GM23338 (cell line): Measurements from ENCODE around the gene NEK4.

Experiments
- CREB1 ChIP-seq: fragments of 250-450 bp; sonication (Bioruptor Pico); IDR thresholded peaks from 2 replicates; pipeline ENCODE4 v1.5.0; 2020; ENCODE audit warnings: low read depth, mild to moderate bottlenecking, moderate library complexity
- EZH2 ChIP-seq: fragments of 200-600 bp; sonication (generic); IDR thresholded peaks from one replicate; pipeline ENCODE4 v1.8.0; 2017; ENCODE audit warnings: antibody characterized with exemption, mild to moderate bottlenecking, low read depth; ENCODE audit not compliant: unreplicated experiment
- EZH2phosphoT487 ChIP-seq: fragments of 200-600 bp; sonication (generic); IDR thresholded peaks from one replicate; pipeline ENCODE4 v1.8.1; 2018; ENCODE audit warnings: antibody characterized with exemption; ENCODE audit not compliant: unreplicated experiment
- JUNB ChIP-seq: IDR thresholded peaks from one replicate; pipeline ENCODE4 v1.6.1; 2016; ENCODE audit warnings: antibody characterized with exemption; ENCODE audit not compliant: unreplicated experiment
- POLR2AphosphoS5 ChIP-seq: IDR thresholded peaks from 2 replicates; pipeline ENCODE4 v1.6.1; 2016; ENCODE audit warnings: antibody characterized with exemption, low read depth
- STAT1 ChIP-seq: IDR thresholded peaks from one replicate; pipeline ENCODE4 v1.6.1; 2016; ENCODE audit warnings: antibody characterized with exemption; ENCODE audit not compliant: unreplicated experiment
- ZNF114 ChIP-seq: fragments of 250-450 bp; sonication (Bioruptor Pico); IDR thresholded peaks from 2 replicates; pipeline ENCODE4 v1.5.0; 2020; ENCODE audit warnings: mild to moderate bottlenecking, moderate library complexity
- ZNF331 ChIP-seq: fragments of 250-450 bp; sonication (Bioruptor Pico); IDR thresholded peaks from 2 replicates; pipeline ENCODE4 v1.5.0; 2020; ENCODE audit warnings: low read depth, mild to moderate bottlenecking, moderate library complexity
- TF ChIP-seq, protein P1 (sequence below), 2 experiments: fragments of 200-600 bp in 1 of 2; sonication (generic) in 1 of 2; conservative IDR thresholded peaks; 2 replicates each; pipeline versions ENCODE4 v1.5.1 to v1.6.1; 2016 to 2017; ENCODE audit warnings: antibody characterized with exemption in 2 of 2, low read depth in 2 of 2, mild to moderate bottlenecking in 2 of 2, moderate library complexity in 1 of 2
- TF ChIP-seq, protein P2 (sequence below): IDR thresholded peaks from one replicate; pipeline ENCODE4 v1.6.1; 2018; ENCODE audit warnings: antibody characterized with exemption; ENCODE audit not compliant: unreplicated experiment
- TF ChIP-seq, protein P3 (sequence below): fragments of 250-450 bp; sonication (Bioruptor Pico); IDR thresholded peaks from 2 replicates; pipeline ENCODE4 v1.5.0; 2020; ENCODE audit warnings: mild to moderate bottlenecking, moderate library complexity
- TF ChIP-seq, protein P4 (sequence below): IDR thresholded peaks from 2 replicates; pipeline ENCODE4 v1.6.1; 2016; ENCODE audit warnings: antibody characterized with exemption

DNA sequence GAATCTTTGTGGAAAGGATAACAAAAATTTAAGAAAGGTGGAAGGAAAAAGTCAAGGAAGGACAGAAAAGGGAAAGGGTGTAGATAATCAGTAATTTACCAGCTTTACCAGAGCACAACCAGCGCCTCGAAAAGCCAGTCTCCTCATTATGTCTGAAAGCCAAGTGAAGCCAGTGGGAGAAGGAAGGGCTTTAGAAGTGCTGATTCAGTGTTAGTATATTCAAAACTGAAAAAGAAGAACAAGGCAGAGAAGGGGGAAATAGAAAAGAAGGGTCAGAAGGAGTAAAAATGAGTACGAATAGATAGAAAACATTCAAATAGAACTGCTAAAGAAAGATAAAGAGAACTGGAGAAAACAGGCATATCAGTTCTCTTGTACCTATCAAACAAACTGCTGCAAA, 89.1 kb downstream of the NEK4 start:
- TF ChIP-seq POLR2AphosphoS5 (no peak), EZH2 (no peak), EZH2phosphoT487 (no peak), STAT1 (no peak), ZNF114 (CRISPR knock-in tag) (no peak), JUNB (no peak), CREB1 (CRISPR knock-in tag) (no peak), ZNF331 (CRISPR knock-in tag) (no peak)
- TF ChIP-seq, protein P1, sequence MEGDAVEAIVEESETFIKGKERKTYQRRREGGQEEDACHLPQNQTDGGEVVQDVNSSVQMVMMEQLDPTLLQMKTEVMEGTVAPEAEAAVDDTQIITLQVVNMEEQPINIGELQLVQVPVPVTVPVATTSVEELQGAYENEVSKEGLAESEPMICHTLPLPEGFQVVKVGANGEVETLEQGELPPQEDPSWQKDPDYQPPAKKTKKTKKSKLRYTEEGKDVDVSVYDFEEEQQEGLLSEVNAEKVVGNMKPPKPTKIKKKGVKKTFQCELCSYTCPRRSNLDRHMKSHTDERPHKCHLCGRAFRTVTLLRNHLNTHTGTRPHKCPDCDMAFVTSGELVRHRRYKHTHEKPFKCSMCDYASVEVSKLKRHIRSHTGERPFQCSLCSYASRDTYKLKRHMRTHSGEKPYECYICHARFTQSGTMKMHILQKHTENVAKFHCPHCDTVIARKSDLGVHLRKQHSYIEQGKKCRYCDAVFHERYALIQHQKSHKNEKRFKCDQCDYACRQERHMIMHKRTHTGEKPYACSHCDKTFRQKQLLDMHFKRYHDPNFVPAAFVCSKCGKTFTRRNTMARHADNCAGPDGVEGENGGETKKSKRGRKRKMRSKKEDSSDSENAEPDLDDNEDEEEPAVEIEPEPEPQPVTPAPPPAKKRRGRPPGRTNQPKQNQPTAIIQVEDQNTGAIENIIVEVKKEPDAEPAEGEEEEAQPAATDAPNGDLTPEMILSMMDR (conservative IDR thresholded peaks at IDR 0.05; ENCODE audit: low read depth in 2 of 2), result no peak
- TF ChIP-seq, protein P2, sequence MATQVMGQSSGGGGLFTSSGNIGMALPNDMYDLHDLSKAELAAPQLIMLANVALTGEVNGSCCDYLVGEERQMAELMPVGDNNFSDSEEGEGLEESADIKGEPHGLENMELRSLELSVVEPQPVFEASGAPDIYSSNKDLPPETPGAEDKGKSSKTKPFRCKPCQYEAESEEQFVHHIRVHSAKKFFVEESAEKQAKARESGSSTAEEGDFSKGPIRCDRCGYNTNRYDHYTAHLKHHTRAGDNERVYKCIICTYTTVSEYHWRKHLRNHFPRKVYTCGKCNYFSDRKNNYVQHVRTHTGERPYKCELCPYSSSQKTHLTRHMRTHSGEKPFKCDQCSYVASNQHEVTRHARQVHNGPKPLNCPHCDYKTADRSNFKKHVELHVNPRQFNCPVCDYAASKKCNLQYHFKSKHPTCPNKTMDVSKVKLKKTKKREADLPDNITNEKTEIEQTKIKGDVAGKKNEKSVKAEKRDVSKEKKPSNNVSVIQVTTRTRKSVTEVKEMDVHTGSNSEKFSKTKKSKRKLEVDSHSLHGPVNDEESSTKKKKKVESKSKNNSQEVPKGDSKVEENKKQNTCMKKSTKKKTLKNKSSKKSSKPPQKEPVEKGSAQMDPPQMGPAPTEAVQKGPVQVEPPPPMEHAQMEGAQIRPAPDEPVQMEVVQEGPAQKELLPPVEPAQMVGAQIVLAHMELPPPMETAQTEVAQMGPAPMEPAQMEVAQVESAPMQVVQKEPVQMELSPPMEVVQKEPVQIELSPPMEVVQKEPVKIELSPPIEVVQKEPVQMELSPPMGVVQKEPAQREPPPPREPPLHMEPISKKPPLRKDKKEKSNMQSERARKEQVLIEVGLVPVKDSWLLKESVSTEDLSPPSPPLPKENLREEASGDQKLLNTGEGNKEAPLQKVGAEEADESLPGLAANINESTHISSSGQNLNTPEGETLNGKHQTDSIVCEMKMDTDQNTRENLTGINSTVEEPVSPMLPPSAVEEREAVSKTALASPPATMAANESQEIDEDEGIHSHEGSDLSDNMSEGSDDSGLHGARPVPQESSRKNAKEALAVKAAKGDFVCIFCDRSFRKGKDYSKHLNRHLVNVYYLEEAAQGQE, result no peak
- TF ChIP-seq, protein P3, sequence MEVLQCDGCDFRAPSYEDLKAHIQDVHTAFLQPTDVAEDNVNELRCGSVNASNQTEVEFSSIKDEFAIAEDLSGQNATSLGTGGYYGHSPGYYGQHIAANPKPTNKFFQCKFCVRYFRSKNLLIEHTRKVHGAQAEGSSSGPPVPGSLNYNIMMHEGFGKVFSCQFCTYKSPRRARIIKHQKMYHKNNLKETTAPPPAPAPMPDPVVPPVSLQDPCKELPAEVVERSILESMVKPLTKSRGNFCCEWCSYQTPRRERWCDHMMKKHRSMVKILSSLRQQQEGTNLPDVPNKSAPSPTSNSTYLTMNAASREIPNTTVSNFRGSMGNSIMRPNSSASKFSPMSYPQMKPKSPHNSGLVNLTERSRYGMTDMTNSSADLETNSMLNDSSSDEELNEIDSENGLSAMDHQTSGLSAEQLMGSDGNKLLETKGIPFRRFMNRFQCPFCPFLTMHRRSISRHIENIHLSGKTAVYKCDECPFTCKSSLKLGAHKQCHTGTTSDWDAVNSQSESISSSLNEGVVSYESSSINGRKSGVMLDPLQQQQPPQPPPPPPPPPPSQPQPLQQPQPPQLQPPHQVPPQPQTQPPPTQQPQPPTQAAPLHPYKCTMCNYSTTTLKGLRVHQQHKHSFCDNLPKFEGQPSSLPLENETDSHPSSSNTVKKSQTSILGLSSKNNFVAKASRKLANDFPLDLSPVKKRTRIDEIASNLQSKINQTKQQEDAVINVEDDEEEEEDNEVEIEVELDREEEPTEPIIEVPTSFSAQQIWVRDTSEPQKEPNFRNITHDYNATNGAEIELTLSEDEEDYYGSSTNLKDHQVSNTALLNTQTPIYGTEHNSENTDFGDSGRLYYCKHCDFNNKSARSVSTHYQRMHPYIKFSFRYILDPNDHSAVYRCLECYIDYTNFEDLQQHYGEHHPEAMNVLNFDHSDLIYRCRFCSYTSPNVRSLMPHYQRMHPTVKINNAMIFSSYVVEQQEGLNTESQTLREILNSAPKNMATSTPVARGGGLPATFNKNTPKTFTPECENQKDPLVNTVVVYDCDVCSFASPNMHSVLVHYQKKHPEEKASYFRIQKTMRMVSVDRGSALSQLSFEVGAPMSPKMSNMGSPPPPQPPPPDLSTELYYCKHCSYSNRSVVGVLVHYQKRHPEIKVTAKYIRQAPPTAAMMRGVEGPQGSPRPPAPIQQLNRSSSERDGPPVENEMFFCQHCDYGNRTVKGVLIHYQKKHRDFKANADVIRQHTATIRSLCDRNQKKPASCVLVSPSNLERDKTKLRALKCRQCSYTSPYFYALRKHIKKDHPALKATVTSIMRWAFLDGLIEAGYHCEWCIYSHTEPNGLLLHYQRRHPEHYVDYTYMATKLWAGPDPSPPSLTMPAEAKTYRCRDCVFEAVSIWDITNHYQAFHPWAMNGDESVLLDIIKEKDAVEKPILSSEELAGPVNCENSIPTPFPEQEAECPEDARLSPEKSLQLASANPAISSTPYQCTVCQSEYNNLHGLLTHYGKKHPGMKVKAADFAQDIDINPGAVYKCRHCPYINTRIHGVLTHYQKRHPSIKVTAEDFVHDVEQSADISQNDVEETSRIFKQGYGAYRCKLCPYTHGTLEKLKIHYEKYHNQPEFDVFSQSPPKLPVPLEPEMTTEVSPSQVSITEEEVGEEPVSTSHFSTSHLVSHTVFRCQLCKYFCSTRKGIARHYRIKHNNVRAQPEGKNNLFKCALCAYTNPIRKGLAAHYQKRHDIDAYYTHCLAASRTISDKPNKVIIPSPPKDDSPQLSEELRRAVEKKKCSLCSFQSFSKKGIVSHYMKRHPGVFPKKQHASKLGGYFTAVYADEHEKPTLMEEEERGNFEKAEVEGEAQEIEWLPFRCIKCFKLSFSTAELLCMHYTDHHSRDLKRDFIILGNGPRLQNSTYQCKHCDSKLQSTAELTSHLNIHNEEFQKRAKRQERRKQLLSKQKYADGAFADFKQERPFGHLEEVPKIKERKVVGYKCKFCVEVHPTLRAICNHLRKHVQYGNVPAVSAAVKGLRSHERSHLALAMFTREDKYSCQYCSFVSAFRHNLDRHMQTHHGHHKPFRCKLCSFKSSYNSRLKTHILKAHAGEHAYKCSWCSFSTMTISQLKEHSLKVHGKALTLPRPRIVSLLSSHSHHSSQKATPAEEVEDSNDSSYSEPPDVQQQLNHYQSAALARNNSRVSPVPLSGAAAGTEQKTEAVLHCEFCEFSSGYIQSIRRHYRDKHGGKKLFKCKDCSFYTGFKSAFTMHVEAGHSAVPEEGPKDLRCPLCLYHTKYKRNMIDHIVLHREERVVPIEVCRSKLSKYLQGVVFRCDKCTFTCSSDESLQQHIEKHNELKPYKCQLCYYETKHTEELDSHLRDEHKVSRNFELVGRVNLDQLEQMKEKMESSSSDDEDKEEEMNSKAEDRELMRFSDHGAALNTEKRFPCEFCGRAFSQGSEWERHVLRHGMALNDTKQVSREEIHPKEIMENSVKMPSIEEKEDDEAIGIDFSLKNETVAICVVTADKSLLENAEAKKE, result no peak
- TF ChIP-seq, protein P4, sequence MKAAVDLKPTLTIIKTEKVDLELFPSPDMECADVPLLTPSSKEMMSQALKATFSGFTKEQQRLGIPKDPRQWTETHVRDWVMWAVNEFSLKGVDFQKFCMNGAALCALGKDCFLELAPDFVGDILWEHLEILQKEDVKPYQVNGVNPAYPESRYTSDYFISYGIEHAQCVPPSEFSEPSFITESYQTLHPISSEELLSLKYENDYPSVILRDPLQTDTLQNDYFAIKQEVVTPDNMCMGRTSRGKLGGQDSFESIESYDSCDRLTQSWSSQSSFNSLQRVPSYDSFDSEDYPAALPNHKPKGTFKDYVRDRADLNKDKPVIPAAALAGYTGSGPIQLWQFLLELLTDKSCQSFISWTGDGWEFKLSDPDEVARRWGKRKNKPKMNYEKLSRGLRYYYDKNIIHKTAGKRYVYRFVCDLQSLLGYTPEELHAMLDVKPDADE, result no peak
